ENCODE results near the gene TTN. TPM values are rescaled to one million over a fixed set of nuclear protein-coding genes. Genes with fewer than 3 reads are reported as not detected.
A peak's percentile ranks its signal among the peaks of the same experiment; 100 is the strongest.

Gene TTN
- total RNA-seq, 1 experiment from 2014 or later, result 0.13 TPM

DNA sequence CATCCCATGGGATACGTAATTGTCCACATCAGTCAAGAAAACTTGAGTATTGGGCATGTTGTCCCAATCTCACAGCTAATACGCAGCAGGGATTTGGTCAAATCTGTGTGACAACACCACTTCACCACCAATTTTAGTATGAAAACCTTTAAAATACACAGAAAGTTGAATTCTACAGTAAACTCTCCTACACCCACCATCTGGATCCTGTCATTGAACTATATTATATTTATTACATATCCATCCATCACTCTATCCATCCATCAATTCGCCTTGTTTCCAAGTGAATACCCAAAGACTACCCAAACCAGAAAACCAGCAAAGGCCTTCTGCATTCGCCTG lies 328.0 kb downstream of the TTN start:
- ATAC-seq (no peak), DNase-seq (ENCODE audit: low read depth, low spot score) (no peak)
- in situ Hi-C loops (cut with HindIII; ENCODE audit: low pct_unique_long_range_greater_than_20kb, low sequenced_read_pairs) (no loop called here), intact Hi-C loops (cut with micrococcal nuclease; ENCODE audit: unreplicated experiment) (loop anchor here (2.0 to 5.0 kb wide), 2 partner anchors 28 to 43 kb away; partner anchors contain the start of genes PJVK and PRKRA)
- Histone ChIP-seq H3K4me3 (ENCODE audit: low read depth in 2 of 2, low read length in 2 of 2) (peak overlapping the region; percentile 71 to 89), H3K4me1 (ENCODE audit: control insufficient read depth, insufficient read depth, low read length) (peaks cover 25% of the 10 kb centered on the region), H3K9me3 (ENCODE audit: control insufficient read depth, insufficient read depth, low read depth, low read length) (no peaks in the 10 kb centered on the region), H3K27ac (ENCODE audit: low read length) (no peak overlapping the region; the same call in 1 of the 2 replicates), H3K36me3 (ENCODE audit: control insufficient read depth, insufficient read depth, low read length) (no peaks in the 10 kb centered on the region), H3K27me3 (ENCODE audit: control insufficient read depth, insufficient read depth, low read length) (no peaks in the 10 kb centered on the region)
- ChIA-PET CTCF (no interaction called here), POLR2A (no interaction called here)
- TF ChIP-seq POLR2AphosphoS5 (IDR thresholded peaks at IDR 0.05; ENCODE audit: low read depth, low read length), result no peak
- TF ChIP-seq, protein P1, sequence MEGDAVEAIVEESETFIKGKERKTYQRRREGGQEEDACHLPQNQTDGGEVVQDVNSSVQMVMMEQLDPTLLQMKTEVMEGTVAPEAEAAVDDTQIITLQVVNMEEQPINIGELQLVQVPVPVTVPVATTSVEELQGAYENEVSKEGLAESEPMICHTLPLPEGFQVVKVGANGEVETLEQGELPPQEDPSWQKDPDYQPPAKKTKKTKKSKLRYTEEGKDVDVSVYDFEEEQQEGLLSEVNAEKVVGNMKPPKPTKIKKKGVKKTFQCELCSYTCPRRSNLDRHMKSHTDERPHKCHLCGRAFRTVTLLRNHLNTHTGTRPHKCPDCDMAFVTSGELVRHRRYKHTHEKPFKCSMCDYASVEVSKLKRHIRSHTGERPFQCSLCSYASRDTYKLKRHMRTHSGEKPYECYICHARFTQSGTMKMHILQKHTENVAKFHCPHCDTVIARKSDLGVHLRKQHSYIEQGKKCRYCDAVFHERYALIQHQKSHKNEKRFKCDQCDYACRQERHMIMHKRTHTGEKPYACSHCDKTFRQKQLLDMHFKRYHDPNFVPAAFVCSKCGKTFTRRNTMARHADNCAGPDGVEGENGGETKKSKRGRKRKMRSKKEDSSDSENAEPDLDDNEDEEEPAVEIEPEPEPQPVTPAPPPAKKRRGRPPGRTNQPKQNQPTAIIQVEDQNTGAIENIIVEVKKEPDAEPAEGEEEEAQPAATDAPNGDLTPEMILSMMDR (IDR thresholded peaks at IDR 0.05), result peak; percentile 71
- no TSS peak for BruUV-seq (replicated peaks)

- DNase-seq (ENCODE audit: low read depth, low spot score) (no peak), ATAC-seq (peak; percentile 85)
- ChIA-PET POLR2A (no interaction called here), CTCF (no interaction called here)
- Histone ChIP-seq H3K4me1 (ENCODE audit: control insufficient read depth, insufficient read depth, low read length) (peaks cover 25% of the 10 kb centered on the region), H3K36me3 (ENCODE audit: control insufficient read depth, insufficient read depth, low read length) (no peaks in the 10 kb centered on the region), H3K27me3 (ENCODE audit: control insufficient read depth, insufficient read depth, low read length) (no peaks in the 10 kb centered on the region), H3K27ac (ENCODE audit: low read length) (peak within 1 kb of the TSS; percentile 81), H3K9me3 (ENCODE audit: control insufficient read depth, insufficient read depth, low read depth, low read length) (no peaks in the 10 kb centered on the region), H3K4me3 (ENCODE audit: low read depth in 2 of 2, low read length in 2 of 2) (peak within 1 kb of the TSS; percentile 71 to 89)
- BruUV-seq (replicated peaks), result no TSS peak
- in situ Hi-C loops (cut with HindIII; ENCODE audit: low pct_unique_long_range_greater_than_20kb, low sequenced_read_pairs), result no loop called here
- intact Hi-C loops (cut with micrococcal nuclease; ENCODE audit: unreplicated experiment), result loop anchor here (2.0 to 5.0 kb wide), 2 partner anchors 28 to 44 kb away; partner anchors contain the start of genes PJVK and PRKRA
- TF ChIP-seq TCF7L2 (IDR thresholded peaks at IDR 0.05; ENCODE audit: low read depth, low read length) (peak; percentile 48), SIN3A (IDR thresholded peaks at IDR 0.05; ENCODE audit: borderline replicate concordance, insufficient read depth, low read depth, low read length) (0 out of 2 replicates have a peak, but pooled peaks have one; percentile 59), POLR2AphosphoS5 (IDR thresholded peaks at IDR 0.05; ENCODE audit: low read depth, low read length) (peak; percentile 31; the same call in 1 of the 2 replicates)
- TF ChIP-seq, protein P2, sequence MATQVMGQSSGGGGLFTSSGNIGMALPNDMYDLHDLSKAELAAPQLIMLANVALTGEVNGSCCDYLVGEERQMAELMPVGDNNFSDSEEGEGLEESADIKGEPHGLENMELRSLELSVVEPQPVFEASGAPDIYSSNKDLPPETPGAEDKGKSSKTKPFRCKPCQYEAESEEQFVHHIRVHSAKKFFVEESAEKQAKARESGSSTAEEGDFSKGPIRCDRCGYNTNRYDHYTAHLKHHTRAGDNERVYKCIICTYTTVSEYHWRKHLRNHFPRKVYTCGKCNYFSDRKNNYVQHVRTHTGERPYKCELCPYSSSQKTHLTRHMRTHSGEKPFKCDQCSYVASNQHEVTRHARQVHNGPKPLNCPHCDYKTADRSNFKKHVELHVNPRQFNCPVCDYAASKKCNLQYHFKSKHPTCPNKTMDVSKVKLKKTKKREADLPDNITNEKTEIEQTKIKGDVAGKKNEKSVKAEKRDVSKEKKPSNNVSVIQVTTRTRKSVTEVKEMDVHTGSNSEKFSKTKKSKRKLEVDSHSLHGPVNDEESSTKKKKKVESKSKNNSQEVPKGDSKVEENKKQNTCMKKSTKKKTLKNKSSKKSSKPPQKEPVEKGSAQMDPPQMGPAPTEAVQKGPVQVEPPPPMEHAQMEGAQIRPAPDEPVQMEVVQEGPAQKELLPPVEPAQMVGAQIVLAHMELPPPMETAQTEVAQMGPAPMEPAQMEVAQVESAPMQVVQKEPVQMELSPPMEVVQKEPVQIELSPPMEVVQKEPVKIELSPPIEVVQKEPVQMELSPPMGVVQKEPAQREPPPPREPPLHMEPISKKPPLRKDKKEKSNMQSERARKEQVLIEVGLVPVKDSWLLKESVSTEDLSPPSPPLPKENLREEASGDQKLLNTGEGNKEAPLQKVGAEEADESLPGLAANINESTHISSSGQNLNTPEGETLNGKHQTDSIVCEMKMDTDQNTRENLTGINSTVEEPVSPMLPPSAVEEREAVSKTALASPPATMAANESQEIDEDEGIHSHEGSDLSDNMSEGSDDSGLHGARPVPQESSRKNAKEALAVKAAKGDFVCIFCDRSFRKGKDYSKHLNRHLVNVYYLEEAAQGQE (IDR thresholded peaks at IDR 0.05; ENCODE audit: insufficient read depth in 1 of 2, low read depth in 2 of 2, low read length in 1 of 2), result no peak
- TF ChIP-seq, protein P1 (IDR thresholded peaks at IDR 0.05), result peak; percentile 94
These were observed 328.6 kb downstream of the TTN start, which contains the start of gene FKBP7 for GRCh38 chr2:178478439-178479274. Gene FKBP7 (minus strand): TSS chr2:178478600. CDS start chr2:178478499, 101 bp downstream.

All from Panc1 (cell line).